A549 (cell line): Measurements from ENCODE around the gene RRAS2. TPM values are rescaled to one million over a fixed set of nuclear protein-coding genes. Genes with fewer than 3 reads are reported as not detected.

Experiments used
- ATAC-seq, 2 experiments: fragments of 200-7000 bp in 1 of 2; fragments of >200 bp in 1 of 2; cut with Nextera tagmentation in 1 of 2; cut with Tn5 transposase in 1 of 2; 3 replicates each; pipeline versions ENCODE4 v1.8.0 to v1.9.1; 2018 to 2020; ENCODE audit warnings: mild to moderate bottlenecking in 1 of 2, moderate library complexity in 1 of 2
- CTCF ChIA-PET: fragments of 300-600 bp; sonication (Branson Sonifier 250); formaldehyde crosslinking; extraction: SDS; loops from one replicate; lab custom pipeline; 2021; ENCODE audit warnings: antibody characterized with exemption, inconsistent platforms; lab: Yijun Ruan, JAX
- POLR2A ChIA-PET: fragments of 350-600 bp; formaldehyde crosslinking; extraction: SDS; loops from one replicate; lab custom pipeline; 2021; ENCODE audit warnings: antibody characterized with exemption, inconsistent platforms; lab: Yijun Ruan, JAX
- DNase-seq, 2 experiments: peaks; one replicate each; pipeline versions ENCODE4 v3.0.0 to v3.0.0-alpha.2; 2011 to 2016; ENCODE audit warnings: low read depth in 1 of 2, low spot score in 1 of 2
- FAIRE-seq: peaks from 2 replicates; lab custom pipeline; 2011; peaks lifted over from hg19 to GRCh38; lab: Jason Lieb, UNC
- H3K27ac ChIP-seq, 2 experiments: fragments of >200 bp; sonication (Bioruptor Twin); formaldehyde crosslinking; 3 replicates each; pipeline ENCODE4 v1.5.1; 2016 to 2017
- H3K4me1 ChIP-seq: fragments of >200 bp; sonication (Bioruptor Twin); formaldehyde crosslinking; 3 replicates; pipeline ENCODE4 v1.6.1; 2016
- H3K4me2 ChIP-seq: fragments of >200 bp; sonication (Bioruptor Twin); formaldehyde crosslinking; 3 replicates; pipeline ENCODE4 v1.6.1; 2016
- H3K4me3 ChIP-seq: fragments of >200 bp; sonication (Bioruptor Twin); formaldehyde crosslinking; 3 replicates; pipeline ENCODE4 v1.5.1; 2016
- H3K9me3 ChIP-seq: fragments of >200 bp; sonication (Bioruptor Twin); formaldehyde crosslinking; 3 replicates; pipeline ENCODE4 v1.6.1; 2016
- CBX2 ChIP-seq: fragments of 200-600 bp; sonication (generic); IDR thresholded peaks from 2 replicates; pipeline ENCODE4 v1.6.1; 2016; ENCODE audit warnings: low read depth, mild to moderate bottlenecking, borderline replicate concordance
- CHD2 ChIP-seq: fragments of 150-350 bp; IDR thresholded peaks from 2 replicates; pipeline ENCODE4 v1.6.1; 2014; ENCODE audit warnings: low read length; ENCODE audit not compliant: partially characterized antibody
- CHD4 ChIP-seq: fragments of 200-600 bp; sonication (generic); IDR thresholded peaks from 2 replicates; pipeline ENCODE4 v1.6.1; 2016; ENCODE audit warnings: antibody characterized with exemption, mild to moderate bottlenecking, borderline replicate concordance
- CTCF ChIP-seq: fragments of >200 bp; sonication (Bioruptor Twin); formaldehyde crosslinking; IDR thresholded peaks from 3 replicates; pipeline ENCODE4 v1.5.1; 2016
- EHMT2 ChIP-seq: fragments of 200-600 bp; sonication (generic); IDR thresholded peaks from 2 replicates; pipeline ENCODE4 v1.6.1; 2016; ENCODE audit warnings: antibody characterized with exemption, low read depth, mild to moderate bottlenecking, moderate library complexity
- FOSL2 ChIP-seq, 2 experiments: fragments of 450-650 bp in 1 of 2; fragments of >200 bp in 1 of 2; sonication (Bioruptor Twin) in 1 of 2; formaldehyde crosslinking; IDR thresholded peaks; 2 replicates each; pipeline versions ENCODE4 v1.5.0 to v1.6.1; 2016 to 2020; ENCODE audit warnings: mild to moderate bottlenecking in 1 of 2, moderate library complexity in 1 of 2
- FOXS1 ChIP-seq: fragments of 250-450 bp; sonication (Bioruptor Pico); IDR thresholded peaks from 2 replicates; pipeline ENCODE4 v1.5.0; 2020; ENCODE audit warnings: mild to moderate bottlenecking, moderate library complexity
- GATA3 ChIP-seq: IDR thresholded peaks from 2 replicates; pipeline ENCODE4 v1.6.1; 2012; ENCODE audit warnings: borderline replicate concordance
- HDAC2 ChIP-seq: fragments of 200-600 bp; sonication (generic); IDR thresholded peaks from 2 replicates; pipeline ENCODE4 v1.6.1; 2016
- HEYL ChIP-seq: fragments of 250-450 bp; sonication (Bioruptor Pico); IDR thresholded peaks from 2 replicates; pipeline ENCODE4 v1.8.0; 2021; ENCODE audit warnings: mild to moderate bottlenecking, moderate library complexity
- JUN ChIP-seq, 2 experiments: fragments of >200 bp; sonication (Bioruptor Twin); formaldehyde crosslinking; IDR thresholded peaks; 2 replicates in 1 of 2; 3 replicates in 1 of 2; pipeline ENCODE4 v1.6.1; 2016 to 2017
- MAZ ChIP-seq: fragments of 150-350 bp; IDR thresholded peaks from 2 replicates; pipeline ENCODE4 v1.6.1; 2014; ENCODE audit warnings: antibody characterized with exemption, low read depth, low read length, borderline replicate concordance
- NFE2L2 ChIP-seq: fragments of 150-350 bp; conservative IDR thresholded peaks from 2 replicates; pipeline ENCODE4 v1.6.1; 2014; ENCODE audit warnings: low read length
- NPAS2 ChIP-seq: fragments of 250-450 bp; sonication (Bioruptor Pico); IDR thresholded peaks from 2 replicates; pipeline ENCODE4 v1.8.0; 2022; ENCODE audit warnings: mild to moderate bottlenecking, moderate library complexity, borderline replicate concordance
- NR3C1 ChIP-seq: fragments of >200 bp; sonication (Bioruptor Twin); formaldehyde crosslinking; IDR thresholded peaks from 3 replicates; pipeline ENCODE4 v1.6.1; 2017
- PHF8 ChIP-seq: fragments of 200-600 bp; sonication (generic); IDR thresholded peaks from 2 replicates; pipeline ENCODE4 v1.6.1; 2016; ENCODE audit warnings: low read depth, mild to moderate bottlenecking, antibody characterized with exemption, moderate library complexity, borderline replicate concordance
- RAD21 ChIP-seq, 2 experiments: fragments of >200 bp in 1 of 2; sonication (Bioruptor Twin) in 1 of 2; formaldehyde crosslinking in 1 of 2; IDR thresholded peaks in 1 of 2; conservative IDR thresholded peaks in 1 of 2; 2 replicates in 1 of 2; 3 replicates in 1 of 2; pipeline ENCODE4 v1.6.1; 2012 to 2018; ENCODE audit warnings: inconsistent platforms in 1 of 2
- RCOR1 ChIP-seq: fragments of 150-350 bp; IDR thresholded peaks from 2 replicates; pipeline ENCODE4 v1.6.1; 2014; ENCODE audit warnings: antibody characterized with exemption, low read length, low read depth
- RFX5 ChIP-seq: fragments of 450-650 bp; IDR thresholded peaks from 2 replicates; pipeline ENCODE4 v1.7.1; 2014; ENCODE audit warnings: antibody characterized with exemption, mild to moderate bottlenecking, moderate library complexity
- ZNF302 ChIP-seq: fragments of 250-450 bp; sonication (Bioruptor Pico); IDR thresholded peaks from 2 replicates; pipeline ENCODE4 v1.9.0; 2021; ENCODE audit warnings: inconsistent platforms, mild to moderate bottlenecking, moderate library complexity
- WGBS: methylation state at CpG from one replicate; pipeline ENCODE4 v1.1.6; 2017; ENCODE audit errors: missing lambda C conversion rate; 5-methylcytosine and 5-hydroxymethylcytosine counted together
- polyA plus RNA-seq, 4 experiments: library from polyadenylated mRNA; depleted of rRNA in 3 of 4; stranded (reverse); fragments of >200 nt; fragmentation: RNase III in 1 of 4; extraction: RNeasy Plus Mini Kit Qiagen cat#74134 plus additional on column Dnase treatment in 1 of 4; gene quantifications; 2 replicates in 3 of 4; 3 replicates in 1 of 4; pipeline ENCODE4 v1.2.3, GENCODE V29; 2011 to 2017
- TF ChIP-seq, protein P1 (sequence below): fragments of 150-350 bp; IDR thresholded peaks from 2 replicates; pipeline ENCODE4 v1.6.1; 2014; ENCODE audit warnings: low read depth, mild to moderate bottlenecking, low read length
- TF ChIP-seq, protein P2 (sequence below): IDR thresholded peaks from 2 replicates; pipeline ENCODE4 v1.6.1; 2012
- TF ChIP-seq, protein P3 (sequence below): fragments of 250-450 bp; sonication (Bioruptor Pico); IDR thresholded peaks from 2 replicates; pipeline ENCODE4 v1.5.0; 2020; ENCODE audit warnings: low read depth, mild to moderate bottlenecking, moderate library complexity
- TF ChIP-seq, protein P4 (sequence below): IDR thresholded peaks from 2 replicates; pipeline ENCODE4 v1.6.1; 2012
- TF ChIP-seq, protein P5 (sequence below): fragments of 450-650 bp; IDR thresholded peaks from 2 replicates; pipeline ENCODE4 v1.6.1; 2014; ENCODE audit warnings: antibody characterized with exemption

The RRAS2 gene
- polyA plus RNA-seq, 2 of the 4 experiments (the other 2 are of a cell fraction), result 37.9 to 48.2 TPM

- TF ChIP-seq, protein P1, sequence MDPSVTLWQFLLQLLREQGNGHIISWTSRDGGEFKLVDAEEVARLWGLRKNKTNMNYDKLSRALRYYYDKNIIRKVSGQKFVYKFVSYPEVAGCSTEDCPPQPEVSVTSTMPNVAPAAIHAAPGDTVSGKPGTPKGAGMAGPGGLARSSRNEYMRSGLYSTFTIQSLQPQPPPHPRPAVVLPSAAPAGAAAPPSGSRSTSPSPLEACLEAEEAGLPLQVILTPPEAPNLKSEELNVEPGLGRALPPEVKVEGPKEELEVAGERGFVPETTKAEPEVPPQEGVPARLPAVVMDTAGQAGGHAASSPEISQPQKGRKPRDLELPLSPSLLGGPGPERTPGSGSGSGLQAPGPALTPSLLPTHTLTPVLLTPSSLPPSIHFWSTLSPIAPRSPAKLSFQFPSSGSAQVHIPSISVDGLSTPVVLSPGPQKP, result no peak
- TF ChIP-seq JUN (IDR thresholded peaks at IDR 0.05) (no peak), ZNF302 (CRISPR knock-in tag) (no peak), RFX5 (no peak)
Measured at GRCh38 chr11:14312736-14313438, 46.1 kb downstream of the RRAS2 start (continued).

DNA sequence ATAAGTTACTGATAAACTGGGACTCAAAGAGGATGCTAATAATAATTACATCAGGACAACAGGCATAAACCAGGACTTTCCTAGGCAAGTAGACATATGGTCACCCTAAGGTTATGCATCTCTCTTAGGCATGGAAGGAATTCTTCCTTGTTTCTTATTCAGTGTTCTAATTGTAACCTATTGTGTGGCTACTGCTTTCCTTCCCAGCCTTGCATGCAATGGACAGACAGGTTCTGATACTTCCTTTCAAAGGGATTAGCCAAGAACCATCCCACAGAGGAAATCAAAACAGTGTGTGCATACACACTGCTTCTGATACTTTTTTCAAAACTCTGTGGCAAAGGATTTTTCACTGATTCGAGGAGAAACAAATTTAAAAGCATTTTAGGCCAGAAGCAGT lies 48.3 kb downstream of the RRAS2 start:
- ATAC-seq, result no peak
- Histone ChIP-seq H3K27ac (no peak overlapping the region), H3K4me3 (no peak overlapping the region), H3K4me1 (peaks cover 48% of the 10 kb centered on the region), H3K9me3 (no peaks in the 10 kb centered on the region), H3K4me2 (no peak overlapping the region)
- no peak for DNase-seq
- TF ChIP-seq NPAS2, result no peak
- no peak for TF ChIP-seq RCOR1
- no peak for TF ChIP-seq PHF8
- TF ChIP-seq CHD2, result no peak
- TF ChIP-seq, protein P2, sequence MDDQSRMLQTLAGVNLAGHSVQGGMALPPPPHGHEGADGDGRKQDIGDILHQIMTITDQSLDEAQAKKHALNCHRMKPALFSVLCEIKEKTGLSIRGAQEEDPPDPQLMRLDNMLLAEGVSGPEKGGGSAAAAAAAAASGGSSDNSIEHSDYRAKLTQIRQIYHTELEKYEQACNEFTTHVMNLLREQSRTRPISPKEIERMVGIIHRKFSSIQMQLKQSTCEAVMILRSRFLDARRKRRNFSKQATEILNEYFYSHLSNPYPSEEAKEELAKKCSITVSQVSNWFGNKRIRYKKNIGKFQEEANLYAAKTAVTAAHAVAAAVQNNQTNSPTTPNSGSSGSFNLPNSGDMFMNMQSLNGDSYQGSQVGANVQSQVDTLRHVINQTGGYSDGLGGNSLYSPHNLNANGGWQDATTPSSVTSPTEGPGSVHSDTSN, result no peak
- TF ChIP-seq CBX2, result no peak
- POLR2A ChIA-PET, result no interaction called here
- 69% methylated on average over 1 of the region's 1 CpG for WGBS
- FAIRE-seq, result no peak
- CTCF ChIA-PET, result interaction anchor here (1.3 to 14.0 kb wide), 3 partner anchors 9 to 146 kb away, joined by 4 to 258 read pairs (median 29); no protein-coding TSS in a partner anchor

- Histone ChIP-seq H3K9me3 (no peaks in the 10 kb centered on the region), H3K4me1 (peaks cover 48% of the 10 kb centered on the region), H3K4me2 (no peak overlapping the region), H3K4me3 (no peak overlapping the region), H3K27ac (peak overlapping the region in 1 of 2 experiments; percentile 67; a peak in 3 of 6 replicates)
- POLR2A ChIA-PET, result interaction anchor here (0.9 kb wide), 1 partner anchor 9 kb away, joined by 3 read pairs; no protein-coding TSS in a partner anchor
- TF ChIP-seq RFX5 (no peak), NR3C1 (no peak), RAD21 (conservative IDR thresholded peaks at IDR 0.05 in 1 of 2, IDR thresholded peaks at IDR 0.05 in 1 of 2) (no peak), HEYL (CRISPR knock-in tag) (no peak), EHMT2 (no peak), NFE2L2 (no peak), CTCF (no peak), FOXS1 (CRISPR knock-in tag) (no peak), CHD4 (no peak), HDAC2 (no peak), PHF8 (no peak), GATA3 (no peak), FOSL2 (IDR thresholded peaks at IDR 0.05) (no peak), FOSL2 (CRISPR knock-in tag; IDR thresholded peaks at IDR 0.05) (no peak), MAZ (no peak)
- TF ChIP-seq, protein P3, sequence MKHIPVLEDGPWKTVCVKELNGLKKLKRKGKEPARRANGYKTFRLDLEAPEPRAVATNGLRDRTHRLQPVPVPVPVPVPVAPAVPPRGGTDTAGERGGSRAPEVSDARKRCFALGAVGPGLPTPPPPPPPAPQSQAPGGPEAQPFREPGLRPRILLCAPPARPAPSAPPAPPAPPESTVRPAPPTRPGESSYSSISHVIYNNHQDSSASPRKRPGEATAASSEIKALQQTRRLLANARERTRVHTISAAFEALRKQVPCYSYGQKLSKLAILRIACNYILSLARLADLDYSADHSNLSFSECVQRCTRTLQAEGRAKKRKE (CRISPR knock-in tag), result no peak
- TF ChIP-seq, protein P4, sequence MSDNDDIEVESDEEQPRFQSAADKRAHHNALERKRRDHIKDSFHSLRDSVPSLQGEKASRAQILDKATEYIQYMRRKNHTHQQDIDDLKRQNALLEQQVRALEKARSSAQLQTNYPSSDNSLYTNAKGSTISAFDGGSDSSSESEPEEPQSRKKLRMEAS, result no peak
- TF ChIP-seq, protein P5, sequence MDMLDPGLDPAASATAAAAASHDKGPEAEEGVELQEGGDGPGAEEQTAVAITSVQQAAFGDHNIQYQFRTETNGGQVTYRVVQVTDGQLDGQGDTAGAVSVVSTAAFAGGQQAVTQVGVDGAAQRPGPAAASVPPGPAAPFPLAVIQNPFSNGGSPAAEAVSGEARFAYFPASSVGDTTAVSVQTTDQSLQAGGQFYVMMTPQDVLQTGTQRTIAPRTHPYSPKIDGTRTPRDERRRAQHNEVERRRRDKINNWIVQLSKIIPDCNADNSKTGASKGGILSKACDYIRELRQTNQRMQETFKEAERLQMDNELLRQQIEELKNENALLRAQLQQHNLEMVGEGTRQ, result no peak
- DNase-seq, result no peak
- ATAC-seq, result peak; percentile 17 to 35; a peak in 3 of 6 replicates
- FAIRE-seq, result no peak
- CTCF ChIA-PET, result interaction anchor here (0.9 to 14.0 kb wide), 4 partner anchors 9 to 147 kb away, joined by 3 to 258 read pairs (median 11); no protein-coding TSS in a partner anchor
- WGBS, result 87% methylated on average over 4 of the region's 4 CpGs
Measured at GRCh38 chr11:14309425-14310192, 49.4 kb downstream of the RRAS2 start.
